Uterus (tissue), 4 donors: ENCODE data around the gene DDIT4. TPM values are rescaled to one million over a fixed set of nuclear protein-coding genes. Genes with fewer than 3 reads are reported as not detected.
A peak's percentile ranks its signal among the peaks of the same experiment; 100 is the strongest.
"Not testable (repeated sequence)": the region's sequence is repeated elsewhere in the genome, so short reads cannot be mapped to it uniquely, and the experiment has no call there.

Experiments
- DNase-seq, 2 donors: peaks; one replicate each; pipeline ENCODE4 v3.0.0-alpha.2; 2019 to 2020
- H3K27ac ChIP-seq, 2 donors: fragments of 200-600 bp; sonication (generic); 1 replicate in 1 of 2; 2 replicates in 1 of 2; pipeline ENCODE4 v1.5.1; 2016 to 2018
- H3K27me3 ChIP-seq, 2 donors: fragments of 200-600 bp; sonication (generic); one replicate each; pipeline ENCODE4 v1.5.1; 2018 to 2019; ENCODE audit warnings: control low read depth in 1 of 2
- H3K36me3 ChIP-seq, 2 donors: fragments of 200-600 bp; sonication (generic); one replicate each; pipeline ENCODE4 v1.5.1; 2019; ENCODE audit warnings: control low read depth in 1 of 2
- H3K4me1 ChIP-seq, 2 donors: fragments of 200-600 bp; sonication (generic); one replicate each; pipeline ENCODE4 v1.5.1; 2018 to 2019; ENCODE audit warnings: control low read depth in 1 of 2
- H3K4me3 ChIP-seq, 2 donors: fragments of 200-600 bp; sonication (generic); 1 replicate in 1 of 2; 2 replicates in 1 of 2; pipeline ENCODE4 v1.5.1; 2018 to 2019; ENCODE audit warnings: mild to moderate bottlenecking in 1 of 2
- H3K9me3 ChIP-seq, 2 donors: fragments of 200-600 bp; sonication (generic); one replicate each; pipeline ENCODE4 v1.5.1; 2019; ENCODE audit warnings: control low read depth in 1 of 2
- CTCF ChIP-seq, 4 experiments: fragments of 200-600 bp in 2 of 4; fragments of 450-650 bp in 2 of 4; sonication (generic) in 2 of 4; IDR thresholded peaks; one replicate each; pipeline ENCODE4 v1.5.1; 2016 to 2019; ENCODE audit warnings: antibody characterized with exemption in 4 of 4, mild to moderate bottlenecking in 2 of 4, moderate library complexity in 1 of 4
- POLR2A ChIP-seq, 2 donors: fragments of 450-650 bp; IDR thresholded peaks; one replicate each; pipeline ENCODE4 v1.6.1; 2016; ENCODE audit warnings: antibody characterized with exemption in 2 of 2, mild to moderate bottlenecking in 1 of 2, moderate library complexity in 1 of 2
- intact Hi-C: fragments of 100-400 bp; cut with DNase I; formaldehyde crosslinking; loops from one replicate; pipeline ENCODE4 v1.15.1; 2023; ENCODE audit warnings: low total_unique reads
- total RNA-seq, 4 donors: library from RNA; depleted of rRNA in 3 of 4; stranded (reverse); fragments of >200 nt in 3 of 4; gene quantifications; one replicate each; pipeline versions ENCODE4 v1.1.0 to v1.2.4, GENCODE V29; 2014 to 2023
- donor health status: DM: yes; HTN: yes; CAD: no.

The DDIT4 gene
- total RNA-seq, 4 donors from 2014 or later, result 118 to 210 (median 145) TPM

- H3K4me1 ChIP-seq, result peaks cover 0 to 3% of the 10 kb centered on the region in 2 donors
- intact Hi-C loops, result no loop called here
- H3K27me3 ChIP-seq, result no peaks in the 10 kb centered on the region
- peak; percentile 94 to 97 for TF ChIP-seq POLR2A (IDR thresholded peaks at IDR 0.05)
- TF ChIP-seq CTCF (IDR thresholded peaks at IDR 0.05), result peak in 1 of 4 experiments; percentile 24
- H3K4me3 ChIP-seq, result peak overlapping the region; percentile 44 to 67
- H3K36me3 ChIP-seq, result no peaks in the 10 kb centered on the region
- DNase-seq, result peak; percentile 97 to 99
- H3K27ac ChIP-seq, result peak overlapping the region; percentile 94
- H3K9me3 ChIP-seq, result no peaks in the 10 kb centered on the region
These were observed 24.3 kb downstream of the DDIT4 start for GRCh38 chr10:72297805-72298591.

- Histone ChIP-seq H3K27me3 (no peaks in the 10 kb centered on the region), H3K4me1 (peaks cover 0 to 3% of the 10 kb centered on the region in 2 donors), H3K27ac (peak overlapping the region; percentile 94), H3K36me3 (no peaks in the 10 kb centered on the region), H3K9me3 (no peaks in the 10 kb centered on the region), H3K4me3 (no peak overlapping the region)
- no peak for DNase-seq
- intact Hi-C loops, result no loop called here
- TF ChIP-seq CTCF (IDR thresholded peaks at IDR 0.05), result no peak
- no peak for TF ChIP-seq POLR2A (IDR thresholded peaks at IDR 0.05)
These were observed 25.1 kb downstream of the DDIT4 start for GRCh38 chr10:72298592-72299519.

- H3K27ac ChIP-seq, result no peak overlapping the region
- H3K4me1 ChIP-seq, result peaks cover 0 to 4% of the 10 kb centered on the region in 2 donors
- DNase-seq, result no peak
- H3K36me3 ChIP-seq, result no peaks in the 10 kb centered on the region
- TF ChIP-seq POLR2A (IDR thresholded peaks at IDR 0.05), result no peak
- no peak for TF ChIP-seq CTCF (IDR thresholded peaks at IDR 0.05)
- intact Hi-C loops, result no loop called here
- no peaks in the 10 kb centered on the region for H3K27me3 ChIP-seq
- no peaks in the 10 kb centered on the region for H3K9me3 ChIP-seq
- H3K4me3 ChIP-seq, result no peak overlapping the region
These were observed 29.9 kb downstream of the DDIT4 start for GRCh38 chr10:72303424-72304128.

- intact Hi-C loops, result no loop called here
- Histone ChIP-seq H3K9me3 (no peaks in the 10 kb centered on the region), H3K4me1 (peaks cover 0 to 9% of the 10 kb centered on the region in 2 donors)
These were observed 32.6 kb downstream of the DDIT4 start for GRCh38 chr10:72306215-72306760.

GRCh38 chr10:72307711-72308110, 34.0 kb downstream of the DDIT4 start:
- H3K4me3 ChIP-seq, DNase-seq, H3K9me3 ChIP-seq, H3K36me3 ChIP-seq, H3K27me3 ChIP-seq, intact Hi-C loops, H3K4me1 ChIP-seq: not testable (repeated sequence)
- peak overlapping the region; percentile 62 to 72 for H3K27ac ChIP-seq

More at GRCh38 chr10:72306215-72306760, 32.6 kb downstream of the DDIT4 start:
- no peaks in the 10 kb centered on the region for H3K36me3 ChIP-seq
- H3K27me3 ChIP-seq, result no peaks in the 10 kb centered on the region
- H3K27ac ChIP-seq, result no peak overlapping the region
- H3K4me3 ChIP-seq, result no peak overlapping the region
- TF ChIP-seq CTCF (IDR thresholded peaks at IDR 0.05) (no peak), POLR2A (IDR thresholded peaks at IDR 0.05) (no peak)
- no peak for DNase-seq
